Measurements from ENCODE around the gene PPID. TPM values are rescaled to one million over a fixed set of nuclear protein-coding genes. Genes with fewer than 3 reads are reported as not detected.
"Not testable (repeated sequence)": the region's sequence is repeated elsewhere in the genome, so short reads cannot be mapped to it uniquely, and the experiment has no call there.

Gene PPID
- total and polyA plus RNA-seq, 2 donors (not counting 3 experiments of a cell fraction or from before 2014, with no cell fraction given) = 11.5 to 25.7 TPM

- H3K9me1 ChIP-seq (replicated peaks; ENCODE audit: control insufficient read depth, extremely low read depth, insufficient read depth, low read length) = no peaks in the 10 kb centered on the region
- BruUV-seq (replicated peaks) = no TSS peak
- no peak overlapping the region for H3K27ac ChIP-seq (ENCODE audit: insufficient read depth, low read depth, low read length)
- H3K9me3 ChIP-seq (replicated peaks; ENCODE audit: control insufficient read depth, insufficient read depth, low read length) = no peaks in the 10 kb centered on the region
- H3K4me3 ChIP-seq (replicated peaks in 1 of 3; ENCODE audit: insufficient read depth in 1 of 3, low read depth in 1 of 3, low read length in 3 of 3) = no peak overlapping the region
- DNase-seq (ENCODE audit: low read depth, low spot score) (no peak), FAIRE-seq (no peak)
- H4K20me1 ChIP-seq (replicated peaks; ENCODE audit: control insufficient read depth, extremely low read depth, insufficient read depth, low read length) = no peaks in the 10 kb centered on the region
- no peak overlapping the region for H3K9ac ChIP-seq (replicated peaks; ENCODE audit: extremely low read depth, insufficient read depth, low read length)
- intact Hi-C loops (cut with micrococcal nuclease) (no loop called here), dilution Hi-C loops (cut with MboI; ENCODE audit: extremely low pct_ligation_motif_present, low sequenced_read_pairs) (no loop called here)
- TF ChIP-seq JUN (IDR thresholded peaks at IDR 0.05; ENCODE audit: borderline replicate concordance, insufficient read depth, insufficient read length, low read depth) = no peak
- no peak for TF ChIP-seq GATA2 (IDR thresholded peaks at IDR 0.05; ENCODE audit: insufficient read depth, insufficient read length, low read depth, low read length)
- TF ChIP-seq FOS (IDR thresholded peaks at IDR 0.05; ENCODE audit: borderline replicate concordance, insufficient read depth, low read length) = no peak
- TF ChIP-seq POLR2A (IDR thresholded peaks at IDR 0.05; ENCODE audit: low read depth, low read length) = no peak
- TF ChIP-seq, protein P1, sequence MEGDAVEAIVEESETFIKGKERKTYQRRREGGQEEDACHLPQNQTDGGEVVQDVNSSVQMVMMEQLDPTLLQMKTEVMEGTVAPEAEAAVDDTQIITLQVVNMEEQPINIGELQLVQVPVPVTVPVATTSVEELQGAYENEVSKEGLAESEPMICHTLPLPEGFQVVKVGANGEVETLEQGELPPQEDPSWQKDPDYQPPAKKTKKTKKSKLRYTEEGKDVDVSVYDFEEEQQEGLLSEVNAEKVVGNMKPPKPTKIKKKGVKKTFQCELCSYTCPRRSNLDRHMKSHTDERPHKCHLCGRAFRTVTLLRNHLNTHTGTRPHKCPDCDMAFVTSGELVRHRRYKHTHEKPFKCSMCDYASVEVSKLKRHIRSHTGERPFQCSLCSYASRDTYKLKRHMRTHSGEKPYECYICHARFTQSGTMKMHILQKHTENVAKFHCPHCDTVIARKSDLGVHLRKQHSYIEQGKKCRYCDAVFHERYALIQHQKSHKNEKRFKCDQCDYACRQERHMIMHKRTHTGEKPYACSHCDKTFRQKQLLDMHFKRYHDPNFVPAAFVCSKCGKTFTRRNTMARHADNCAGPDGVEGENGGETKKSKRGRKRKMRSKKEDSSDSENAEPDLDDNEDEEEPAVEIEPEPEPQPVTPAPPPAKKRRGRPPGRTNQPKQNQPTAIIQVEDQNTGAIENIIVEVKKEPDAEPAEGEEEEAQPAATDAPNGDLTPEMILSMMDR (IDR thresholded peaks at IDR 0.05; ENCODE audit: extremely low read depth in 1 of 2, insufficient read depth in 1 of 2, low read depth in 1 of 2, low read length in 2 of 2) = no peak
- no peak for TF ChIP-seq MYC (IDR thresholded peaks at IDR 0.05; ENCODE audit: low read depth, low read length)
- TF ChIP-seq MAX (IDR thresholded peaks at IDR 0.05; ENCODE audit: insufficient read depth, insufficient read length) = no peak
- no peak for TF ChIP-seq EZH2 (IDR thresholded peaks at IDR 0.05; ENCODE audit: borderline replicate concordance, low read depth, low read length, severe bottlenecking)
- no peak for TF ChIP-seq POLR2AphosphoS5 (IDR thresholded peaks at IDR 0.05; ENCODE audit: insufficient read depth, low read depth, low read length)
- H2AFZ ChIP-seq (ENCODE audit: low read depth, low read length) = no peak overlapping the region
- H3K79me2 ChIP-seq (ENCODE audit: control insufficient read depth, insufficient read depth, low read length) = no peaks in the 10 kb centered on the region
- no peaks in the 10 kb centered on the region for H3K27me3 ChIP-seq (ENCODE audit: control insufficient read depth in 2 of 2, insufficient read depth in 2 of 2, low read length in 2 of 2)
- H3K36me3 ChIP-seq (ENCODE audit: control insufficient read depth in 2 of 2, extremely low read depth in 1 of 2, insufficient read depth in 2 of 2, low read length in 2 of 2) = no peaks in the 10 kb centered on the region
- H3K4me1 ChIP-seq (ENCODE audit: control insufficient read depth, extremely low read depth, insufficient read depth, low read length) = no peaks in the 10 kb centered on the region
- H3K4me2 ChIP-seq (ENCODE audit: insufficient read depth, low read length) = no peak overlapping the region
- CTCF ChIA-PET = interaction anchor here (0.6 kb wide), 1 partner anchor 116 kb away, joined by 3 read pairs; no protein-coding TSS in a partner anchor
- POLR2A ChIA-PET = interaction anchor here (0.7 kb wide), 1 partner anchor 58 kb away, joined by 4 read pairs; no protein-coding TSS in a partner anchor
These were observed 33.4 kb upstream of the PPID start for GRCh38 chr4:158756588-158756987.

- BruUV-seq (replicated peaks); H3K4me2 ChIP-seq (ENCODE audit: insufficient read depth, low read length); POLR2A ChIA-PET; FAIRE-seq; H3K4me1 ChIP-seq (ENCODE audit: control insufficient read depth, extremely low read depth, insufficient read depth, low read length); DNase-seq (ENCODE audit: low read depth, low spot score); dilution Hi-C loops (cut with MboI; ENCODE audit: extremely low pct_ligation_motif_present, low sequenced_read_pairs); H3K9me3 ChIP-seq (replicated peaks; ENCODE audit: control insufficient read depth, insufficient read depth, low read length); H2AFZ ChIP-seq (ENCODE audit: low read depth, low read length); H3K9me1 ChIP-seq (replicated peaks; ENCODE audit: control insufficient read depth, extremely low read depth, insufficient read depth, low read length); H3K79me2 ChIP-seq (ENCODE audit: control insufficient read depth, insufficient read depth, low read length); H3K4me3 ChIP-seq (replicated peaks in 1 of 3; ENCODE audit: insufficient read depth in 1 of 3, low read depth in 1 of 3, low read length in 3 of 3); H3K9ac ChIP-seq (replicated peaks; ENCODE audit: extremely low read depth, insufficient read depth, low read length); H3K27ac ChIP-seq (ENCODE audit: insufficient read depth, low read depth, low read length); H3K36me3 ChIP-seq (ENCODE audit: control insufficient read depth in 2 of 2, extremely low read depth in 1 of 2, insufficient read depth in 2 of 2, low read length in 2 of 2); H3K27me3 ChIP-seq (ENCODE audit: control insufficient read depth in 2 of 2, insufficient read depth in 2 of 2, low read length in 2 of 2); intact Hi-C loops (cut with micrococcal nuclease); H4K20me1 ChIP-seq (replicated peaks; ENCODE audit: control insufficient read depth, extremely low read depth, insufficient read depth, low read length): not testable (repeated sequence)
- CTCF ChIA-PET = interaction anchor here (0.6 kb wide), 1 partner anchor 116 kb away, joined by 3 read pairs; no protein-coding TSS in a partner anchor
These were observed 32.6 kb upstream of the PPID start for GRCh38 chr4:158755819-158756218.

Data from endothelial cell of umbilical vein (primary cell).